ENCODE data around the gene ESYT2. TPM values are rescaled to one million over a fixed set of nuclear protein-coding genes. Genes with fewer than 3 reads are reported as not detected.

The ESYT2 gene
- total RNA-seq, 1 donor from 2014 or later: 23.3 TPM

DNA sequence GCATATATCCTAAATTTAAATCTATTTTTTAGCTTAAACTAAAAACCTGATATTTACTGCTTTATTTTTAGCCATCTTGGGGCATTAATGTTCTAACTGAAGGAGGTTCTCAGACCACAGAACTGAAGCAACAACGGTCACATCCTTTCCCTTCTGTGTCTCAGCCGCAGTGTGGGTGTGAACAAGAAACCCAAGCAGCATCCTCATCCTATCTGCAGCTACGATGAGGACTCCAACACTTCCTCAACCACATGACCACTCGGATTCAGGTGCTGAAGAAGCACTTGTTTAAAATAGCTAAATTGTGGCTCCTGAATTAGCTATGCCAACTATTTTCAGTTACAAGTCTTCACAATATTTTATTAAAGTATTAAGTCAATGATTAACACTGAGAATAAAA, 5.3 kb downstream of the ESYT2 start:
- H3K4me1 Mint-ChIP-seq: peaks cover 38% of the 10 kb centered on the region

DNA sequence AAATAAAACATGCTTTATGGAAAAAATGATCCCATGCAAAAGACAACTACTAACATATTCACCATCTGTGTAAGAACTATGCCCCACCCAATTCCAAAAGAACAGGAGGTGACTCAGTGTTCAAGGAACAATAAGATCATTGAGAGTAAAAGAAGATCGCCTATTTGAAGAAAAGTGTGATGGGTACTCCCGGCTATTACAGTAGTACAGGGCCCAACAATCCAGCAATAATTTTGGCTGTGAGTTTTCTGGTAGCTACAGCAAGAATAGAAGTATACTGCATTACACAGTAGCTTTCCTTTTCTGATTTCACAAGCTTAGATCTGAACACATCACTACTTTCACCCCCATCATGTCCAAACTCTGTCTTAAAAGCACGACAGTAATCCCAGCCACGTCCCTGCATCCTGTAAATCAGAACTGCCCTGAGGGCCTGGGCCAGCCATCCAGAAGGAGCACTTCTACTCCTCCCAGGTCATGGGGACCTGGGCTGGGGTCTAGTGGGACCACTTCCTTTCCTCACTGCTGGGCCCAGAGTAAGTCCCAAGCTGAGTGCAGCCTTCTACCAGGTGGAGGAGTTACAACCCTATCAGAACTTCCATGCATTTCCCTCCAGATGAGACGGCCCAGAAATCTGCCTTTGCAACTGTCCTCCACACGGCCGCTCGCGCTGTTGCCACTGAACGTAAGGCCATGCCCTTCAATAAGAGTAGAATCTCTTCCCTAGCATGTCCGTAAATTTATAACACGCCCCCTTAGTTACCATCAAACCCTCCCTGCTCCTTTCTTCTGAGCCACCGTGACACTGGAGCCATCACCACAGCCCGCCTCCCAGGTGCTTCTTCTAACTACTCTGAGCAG, 7.9 kb downstream of the ESYT2 start:
- Mint-ChIP-seq H3K4me3 (peak overlapping the region; percentile 75), H3K27ac (ENCODE audit: unreplicated experiment) (peak overlapping the region; percentile 64), H3K27me3 (ENCODE audit: low read depth) (no peaks in the 10 kb centered on the region), H3K9me3 (no peaks in the 10 kb centered on the region), H3K36me3 (ENCODE audit: low read depth) (no peaks in the 10 kb centered on the region), H3K4me1 (peaks cover 51% of the 10 kb centered on the region)
- no peak for DNase-seq (ENCODE audit: low read depth, low spot score)
- TF ChIP-seq, protein P1, sequence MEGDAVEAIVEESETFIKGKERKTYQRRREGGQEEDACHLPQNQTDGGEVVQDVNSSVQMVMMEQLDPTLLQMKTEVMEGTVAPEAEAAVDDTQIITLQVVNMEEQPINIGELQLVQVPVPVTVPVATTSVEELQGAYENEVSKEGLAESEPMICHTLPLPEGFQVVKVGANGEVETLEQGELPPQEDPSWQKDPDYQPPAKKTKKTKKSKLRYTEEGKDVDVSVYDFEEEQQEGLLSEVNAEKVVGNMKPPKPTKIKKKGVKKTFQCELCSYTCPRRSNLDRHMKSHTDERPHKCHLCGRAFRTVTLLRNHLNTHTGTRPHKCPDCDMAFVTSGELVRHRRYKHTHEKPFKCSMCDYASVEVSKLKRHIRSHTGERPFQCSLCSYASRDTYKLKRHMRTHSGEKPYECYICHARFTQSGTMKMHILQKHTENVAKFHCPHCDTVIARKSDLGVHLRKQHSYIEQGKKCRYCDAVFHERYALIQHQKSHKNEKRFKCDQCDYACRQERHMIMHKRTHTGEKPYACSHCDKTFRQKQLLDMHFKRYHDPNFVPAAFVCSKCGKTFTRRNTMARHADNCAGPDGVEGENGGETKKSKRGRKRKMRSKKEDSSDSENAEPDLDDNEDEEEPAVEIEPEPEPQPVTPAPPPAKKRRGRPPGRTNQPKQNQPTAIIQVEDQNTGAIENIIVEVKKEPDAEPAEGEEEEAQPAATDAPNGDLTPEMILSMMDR (conservative IDR thresholded peaks at IDR 0.05): no peak

More for the DNA sequence above, 5.3 kb downstream of the ESYT2 start:
- TF ChIP-seq, protein P1 (conservative IDR thresholded peaks at IDR 0.05): no peak
- Mint-ChIP-seq H3K36me3 (ENCODE audit: low read depth) (no peaks in the 10 kb centered on the region), H3K27me3 (ENCODE audit: low read depth) (no peaks in the 10 kb centered on the region), H3K4me3 (no peak overlapping the region), H3K27ac (ENCODE audit: unreplicated experiment) (no peak overlapping the region), H3K9me3 (no peaks in the 10 kb centered on the region)
- DNase-seq (ENCODE audit: low read depth, low spot score): no peak

- H3K36me3 Mint-ChIP-seq (ENCODE audit: low read depth): no peaks in the 10 kb centered on the region
- no peak overlapping the region for H3K27ac Mint-ChIP-seq (ENCODE audit: unreplicated experiment)
- peaks cover 59% of the 10 kb centered on the region for H3K4me1 Mint-ChIP-seq
- H3K4me3 Mint-ChIP-seq: no peak overlapping the region
- no peaks in the 10 kb centered on the region for H3K27me3 Mint-ChIP-seq (ENCODE audit: low read depth)
- no peak for DNase-seq (ENCODE audit: low read depth, low spot score)
- no peaks in the 10 kb centered on the region for H3K9me3 Mint-ChIP-seq
- TF ChIP-seq, protein P1 (conservative IDR thresholded peaks at IDR 0.05): no peak
These were observed 8.7 kb downstream of the ESYT2 start for GRCh38 chr7:158820656-158821055.

DNA sequence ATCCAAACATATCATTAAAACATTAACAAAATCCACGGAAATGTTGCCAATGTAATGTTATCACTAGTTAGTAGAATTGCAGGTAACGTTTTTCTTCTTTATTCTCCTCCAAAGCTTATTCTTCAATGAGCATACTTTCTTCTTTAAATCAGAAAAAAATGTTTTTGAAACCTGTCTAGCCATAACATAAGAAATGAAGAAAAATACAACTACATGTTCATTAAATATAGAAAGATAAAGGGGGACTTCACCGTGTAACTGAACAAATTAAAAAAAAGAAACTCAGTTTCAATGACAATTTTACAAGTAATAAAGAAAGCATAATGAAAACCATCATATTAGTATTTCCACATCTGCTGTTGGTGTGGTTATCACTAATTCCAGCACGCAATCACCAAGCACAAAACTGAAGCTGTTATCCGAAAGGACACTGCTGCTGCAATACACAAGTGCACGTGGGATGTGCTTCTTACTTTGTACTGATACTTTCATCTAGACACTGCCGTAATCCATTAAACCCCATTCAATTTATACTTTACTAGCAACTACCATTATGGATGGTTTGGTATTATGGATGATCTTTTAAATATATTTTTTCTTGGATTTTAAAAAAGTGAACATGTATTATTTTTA, 9.6 kb downstream of the ESYT2 start:
- Mint-ChIP-seq H3K27me3 (ENCODE audit: low read depth) (no peaks in the 10 kb centered on the region), H3K36me3 (ENCODE audit: low read depth) (no peaks in the 10 kb centered on the region), H3K27ac (ENCODE audit: unreplicated experiment) (no peak overlapping the region), H3K4me1 (peaks cover 65% of the 10 kb centered on the region), H3K4me3 (no peak overlapping the region), H3K9me3 (no peaks in the 10 kb centered on the region)
- TF ChIP-seq, protein P1 (conservative IDR thresholded peaks at IDR 0.05): no peak
- DNase-seq (ENCODE audit: low read depth, low spot score): no peak

GRCh38 chr7:158818325-158819213, 10.7 kb downstream of the ESYT2 start:
- no peaks in the 10 kb centered on the region for H3K9me3 Mint-ChIP-seq
- H3K4me3 Mint-ChIP-seq: no peak overlapping the region
- H3K36me3 Mint-ChIP-seq (ENCODE audit: low read depth): no peaks in the 10 kb centered on the region
- DNase-seq (ENCODE audit: low read depth, low spot score): peak; percentile 40
- H3K4me1 Mint-ChIP-seq: peaks cover 59% of the 10 kb centered on the region
- H3K27ac Mint-ChIP-seq (ENCODE audit: unreplicated experiment): peak overlapping the region; percentile 1
- H3K27me3 Mint-ChIP-seq (ENCODE audit: low read depth): no peaks in the 10 kb centered on the region
- TF ChIP-seq, protein P1 (conservative IDR thresholded peaks at IDR 0.05): no peak
